NCI-H2081 (cell line): ENCODE measurements around the gene CORO2A.
"Not testable (repeated sequence)": the region's sequence is repeated elsewhere in the genome, so short reads cannot be mapped to it uniquely, and the experiment has no call there.

Experiments
- DNase-seq, 2 experiments: peaks; one replicate each; lab custom pipeline; 2025; lab: John Stamatoyannopoulos, UW

Gene CORO2A

GRCh38 chr9:98191671-98192502 is 550 bp downstream of the CORO2A start:
- no peak for DNase-seq

GRCh38 chr9:98191181-98191608 is 1.2 kb downstream of the CORO2A start:
- no peak for DNase-seq

- no peak for DNase-seq
These were observed 1.7 kb downstream of the CORO2A start for GRCh38 chr9:98190757-98191105.

GRCh38 chr9:98189412-98189811 is 3.0 kb downstream of the CORO2A start:
- no peak for DNase-seq

GRCh38 chr9:98187926-98188325 is 4.5 kb downstream of the CORO2A start:
- DNase-seq = no peak

GRCh38 chr9:98186236-98186635 is 6.2 kb downstream of the CORO2A start:
- DNase-seq = no peak

GRCh38 chr9:98185611-98186171 is 6.7 kb downstream of the CORO2A start:
- DNase-seq = no peak

GRCh38 chr9:98185021-98185567 is 7.3 kb downstream of the CORO2A start:
- DNase-seq = no peak

GRCh38 chr9:98184326-98184725 is 8.1 kb downstream of the CORO2A start:
- no peak for DNase-seq

GRCh38 chr9:98182889-98183599 is 9.4 kb downstream of the CORO2A start:
- no peak for DNase-seq

GRCh38 chr9:98182069-98182820 is 10.2 kb downstream of the CORO2A start:
- no peak for DNase-seq

- DNase-seq = no peak
These were observed 10.7 kb downstream of the CORO2A start for GRCh38 chr9:98181746-98182068.

GRCh38 chr9:98180996-98181395 is 11.4 kb downstream of the CORO2A start:
- no peak for DNase-seq

- DNase-seq = no peak
These were observed 13.3 kb downstream of the CORO2A start for GRCh38 chr9:98178874-98179850.

GRCh38 chr9:98176391-98177259 is 15.8 kb downstream of the CORO2A start:
- no peak for DNase-seq

GRCh38 chr9:98175762-98176161 is 16.7 kb downstream of the CORO2A start:
- no peak for DNase-seq

- no peak for DNase-seq
These were observed 17.3 kb downstream of the CORO2A start for GRCh38 chr9:98175028-98175569.

- DNase-seq = not testable (repeated sequence)
These were observed 17.9 kb downstream of the CORO2A start for GRCh38 chr9:98174502-98174918.

- DNase-seq = no peak
These were observed 19.3 kb downstream of the CORO2A start for GRCh38 chr9:98173181-98173580.

GRCh38 chr9:98172604-98173003 is 19.8 kb downstream of the CORO2A start:
- DNase-seq = peak; percentile 84 to 96
